GM19324 (cell line): ENCODE results near the gene FAM110D.

ENCODE experiments used
- ATAC-seq: cut with Tn5 transposase; IDR thresholded peaks from one replicate; pipeline ENCODE4 v1.9.1; 2021; ENCODE audit warnings: mild to moderate bottlenecking, moderate library complexity; ENCODE audit not compliant: unreplicated experiment, low FRiP score

FAM110D gene

GRCh38 chr1:26181586-26182382 lies 22.9 kb downstream of the FAM110D start:
- no peak for ATAC-seq

- ATAC-seq: no peak
These were observed 23.5 kb downstream of the FAM110D start for GRCh38 chr1:26182383-26182696.

GRCh38 chr1:26184086-26184485 lies 25.2 kb downstream of the FAM110D start:
- no peak for ATAC-seq

GRCh38 chr1:26184883-26185282 lies 26.0 kb downstream of the FAM110D start:
- ATAC-seq: no peak

- no peak for ATAC-seq
These were observed 29.0 kb downstream of the FAM110D start for GRCh38 chr1:26187882-26188281.

GRCh38 chr1:26188477-26188876 lies 29.6 kb downstream of the FAM110D start:
- ATAC-seq: no peak

GRCh38 chr1:26189331-26189730 lies 30.5 kb downstream of the FAM110D start:
- no peak for ATAC-seq

GRCh38 chr1:26189751-26190275 lies 30.9 kb downstream of the FAM110D start:
- ATAC-seq: no peak

- ATAC-seq: no peak
These were observed 31.6 kb downstream of the FAM110D start, which contains the start of gene CATSPER4 for GRCh38 chr1:26190373-26190987. Gene CATSPER4, plus strand, starts transcription at chr1:26190602. Its CDS starts 26 bp downstream, at chr1:26190628.

- ATAC-seq: no peak
These were observed 32.9 kb downstream of the FAM110D start for GRCh38 chr1:26191739-26192138.

- ATAC-seq: no peak
These were observed 36.9 kb downstream of the FAM110D start for GRCh38 chr1:26195805-26196204.

- ATAC-seq: no peak
These were observed 38.4 kb downstream of the FAM110D start for GRCh38 chr1:26197301-26197700.

- no peak for ATAC-seq
These were observed 38.9 kb downstream of the FAM110D start for GRCh38 chr1:26197813-26198212.

GRCh38 chr1:26200413-26200812 lies 41.5 kb downstream of the FAM110D start:
- ATAC-seq: no peak

GRCh38 chr1:26203642-26204318 lies 44.9 kb downstream of the FAM110D start:
- no peak for ATAC-seq

- no peak for ATAC-seq
These were observed 51.4 kb downstream of the FAM110D start for GRCh38 chr1:26210147-26210870.

GRCh38 chr1:26212726-26213125 lies 53.8 kb downstream of the FAM110D start:
- ATAC-seq: no peak

- no peak for ATAC-seq
These were observed 54.5 kb downstream of the FAM110D start for GRCh38 chr1:26213335-26213905.
